NT2/D1 (cell line): ENCODE data around the gene ELF2.
"Not testable (repeated sequence)": the region's sequence is repeated elsewhere in the genome, so short reads cannot be mapped to it uniquely, and the experiment has no call there.

Experiments
- DNase-seq: peaks from one replicate; pipeline ENCODE4 v3.0.0-alpha.2; 2011; ENCODE audit warnings: low read depth, low spot score
- H3K27me3 ChIP-seq: 2 replicates; pipeline ENCODE4 v1.6.0; 2011; ENCODE audit warnings: mild to moderate bottlenecking; ENCODE audit not compliant: insufficient read length, insufficient read depth
- H3K36me3 ChIP-seq: 2 replicates; pipeline ENCODE4 v1.6.1; 2011; ENCODE audit warnings: mild to moderate bottlenecking, low read length, mixed read lengths; ENCODE audit not compliant: insufficient read depth, insufficient read length
- H3K4me1 ChIP-seq: 2 replicates; pipeline ENCODE4 v1.5.1; 2011; ENCODE audit not compliant: insufficient read depth, insufficient read length
- H3K4me3 ChIP-seq: 2 replicates; pipeline ENCODE4 v1.5.1; 2011; ENCODE audit warnings: low read depth; ENCODE audit not compliant: insufficient read length
- H3K9ac ChIP-seq: 2 replicates; pipeline ENCODE4 v1.6.0; 2011; ENCODE audit warnings: low read depth; ENCODE audit not compliant: insufficient read length
- H3K9me3 ChIP-seq: 2 replicates; pipeline ENCODE4 v1.5.1; 2011; ENCODE audit warnings: mild to moderate bottlenecking, low read length; ENCODE audit not compliant: insufficient read depth
- SUZ12 ChIP-seq: IDR thresholded peaks from 2 replicates; pipeline ENCODE4 v1.6.1; 2011; ENCODE audit not compliant: insufficient read length, insufficient read depth; ENCODE audit errors: extremely low read depth
- YY1 ChIP-seq: IDR thresholded peaks from 2 replicates; pipeline ENCODE4 v1.6.1; 2011; ENCODE audit not compliant: insufficient read length, insufficient read depth
- ZNF274 ChIP-seq: IDR thresholded peaks from 2 replicates; pipeline ENCODE4 v1.6.1; 2011; ENCODE audit warnings: mild to moderate bottlenecking, low read depth, low read length

ELF2 gene

GRCh38 chr4:139177049-139177868, at the start of gene ELF2:
Gene ELF2, minus strand, starts transcription at chr4:139177218. Its CDS starts 39,517 bp downstream, at chr4:139137701.
- H3K9ac ChIP-seq = peak within 1 kb of the TSS; percentile 89
- H3K27me3 ChIP-seq = no peaks in the 10 kb centered on the region
- no peaks in the 10 kb centered on the region for H3K4me1 ChIP-seq
- H3K9me3 ChIP-seq = no peaks in the 10 kb centered on the region
- H3K4me3 ChIP-seq = peak within 1 kb of the TSS; percentile 83
- no peak for DNase-seq
- no peak for TF ChIP-seq SUZ12
- TF ChIP-seq YY1 = no peak
- no peak for TF ChIP-seq ZNF274
- no peaks in the 10 kb centered on the region for H3K36me3 ChIP-seq

DNA sequence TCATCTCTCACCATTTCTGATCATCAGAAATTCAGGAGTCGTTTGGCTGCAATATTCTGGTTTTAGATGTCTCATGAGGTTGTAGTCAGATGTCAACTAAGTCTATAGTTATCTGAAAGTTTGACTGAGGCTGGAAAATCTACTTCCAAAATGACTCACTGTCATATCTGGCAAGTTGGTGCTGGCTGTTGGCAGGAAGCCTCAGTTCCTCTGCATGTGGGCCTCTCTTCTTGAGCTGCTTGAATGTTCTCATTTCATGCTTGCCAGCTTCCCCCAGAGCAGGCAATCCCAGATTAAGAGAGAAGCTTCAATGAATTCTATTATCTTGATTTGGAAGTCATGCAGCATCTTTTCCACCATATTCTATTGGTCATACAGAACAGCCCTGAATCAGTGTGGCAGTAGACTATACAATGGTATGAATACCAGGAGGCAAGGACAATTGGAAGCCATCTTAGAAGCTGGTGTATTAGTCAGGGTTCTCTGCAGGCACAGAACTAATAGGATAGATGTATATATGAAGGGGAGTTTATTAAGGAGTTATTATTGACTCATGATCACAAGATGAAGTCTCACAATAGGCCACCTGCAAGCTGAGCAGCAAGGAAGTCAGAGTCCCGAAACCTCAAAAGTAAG, 46.8 kb upstream of the ELF2 start:
- Histone ChIP-seq H3K9ac (no peak overlapping the region), H3K4me3 (no peak overlapping the region), H3K27me3 (no peaks in the 10 kb centered on the region), H3K9me3 (no peaks in the 10 kb centered on the region), H3K36me3 (no peaks in the 10 kb centered on the region), H3K4me1 (no peaks in the 10 kb centered on the region)
- no peak for TF ChIP-seq YY1
- no peak for TF ChIP-seq SUZ12
- TF ChIP-seq ZNF274 = no peak
- DNase-seq = no peak

GRCh38 chr4:139222215-139222614, 45.2 kb upstream of the ELF2 start:
- TF ChIP-seq YY1 (no peak), ZNF274 (no peak), SUZ12 (no peak)
- H3K27me3 ChIP-seq = no peaks in the 10 kb centered on the region
- DNase-seq = no peak
- no peak overlapping the region for H3K4me3 ChIP-seq
- no peaks in the 10 kb centered on the region for H3K4me1 ChIP-seq
- no peaks in the 10 kb centered on the region for H3K36me3 ChIP-seq
- no peak overlapping the region for H3K9ac ChIP-seq
- H3K9me3 ChIP-seq = no peaks in the 10 kb centered on the region

GRCh38 chr4:139221687-139222086, 44.7 kb upstream of the ELF2 start:
- no peak for DNase-seq
- no peaks in the 10 kb centered on the region for H3K27me3 ChIP-seq
- H3K9me3 ChIP-seq = no peaks in the 10 kb centered on the region
- no peaks in the 10 kb centered on the region for H3K36me3 ChIP-seq
- no peaks in the 10 kb centered on the region for H3K4me1 ChIP-seq
- no peak overlapping the region for H3K9ac ChIP-seq
- TF ChIP-seq ZNF274 = no peak
- no peak for TF ChIP-seq YY1
- TF ChIP-seq SUZ12 = no peak
- no peak overlapping the region for H3K4me3 ChIP-seq

GRCh38 chr4:139219450-139220055, 42.5 kb upstream of the ELF2 start:
- Histone ChIP-seq H3K27me3 (no peaks in the 10 kb centered on the region), H3K4me3 (no peak overlapping the region), H3K4me1 (no peaks in the 10 kb centered on the region), H3K9me3 (no peaks in the 10 kb centered on the region), H3K9ac (no peak overlapping the region), H3K36me3 (no peaks in the 10 kb centered on the region)
- TF ChIP-seq YY1 = no peak
- TF ChIP-seq ZNF274 = no peak
- no peak for TF ChIP-seq SUZ12
- DNase-seq = no peak

GRCh38 chr4:139214039-139214534, 37.1 kb upstream of the ELF2 start:
- Histone ChIP-seq H3K9me3 (no peaks in the 10 kb centered on the region), H3K4me1 (no peaks in the 10 kb centered on the region), H3K36me3 (no peaks in the 10 kb centered on the region), H3K4me3 (no peak overlapping the region), H3K9ac (no peak overlapping the region), H3K27me3 (no peaks in the 10 kb centered on the region)
- no peak for DNase-seq
- no peak for TF ChIP-seq ZNF274
- no peak for TF ChIP-seq SUZ12
- TF ChIP-seq YY1 = no peak

- H3K9ac ChIP-seq, DNase-seq, H3K27me3 ChIP-seq, H3K36me3 ChIP-seq, H3K4me1 ChIP-seq, H3K4me3 ChIP-seq, H3K9me3 ChIP-seq: not testable (repeated sequence)
Observed at GRCh38 chr4:139213633-139214032, 36.6 kb upstream of the ELF2 start.
